HepG2 (cell line): ENCODE measurements around the gene PPFIA4. TPM values are rescaled to one million over a fixed set of nuclear protein-coding genes. Genes with fewer than 3 reads are reported as not detected.

Experiments used
- ATAC-seq: fragments of 200-7000 bp; cut with Tn5 transposase; 3 replicates; pipeline ENCODE4 v1.9.1; 2020; ENCODE audit warnings: mild to moderate bottlenecking, moderate library complexity
- BruUV-seq: library from RNA; stranded (reverse); fragments of 400-500 nt; replicated peaks from 2 replicates; lab custom pipeline; 2021; lab: Mats Ljungman, UMichigan
- CTCF ChIA-PET: fragments of 300-600 bp; formaldehyde crosslinking; extraction: SDS; loops from one replicate; lab custom pipeline; 2021; ENCODE audit warnings: low total read pairs, inconsistent platforms, low intra/inter-chr PET ratio; lab: Yijun Ruan, JAX
- POLR2A ChIA-PET: fragments of 350-600 bp; sonication (Branson Sonifier 250); formaldehyde crosslinking; loops from one replicate; lab custom pipeline; 2020; ENCODE audit warnings: antibody characterized with exemption, inconsistent platforms; lab: Yijun Ruan, JAX
- DNase-seq: peaks from one replicate; pipeline ENCODE4 v3.0.0-alpha.2; 2015; ENCODE audit warnings: low spot score
- FAIRE-seq: peaks from 3 replicates; lab custom pipeline; 2011; peaks lifted over from hg19 to GRCh38; lab: Jason Lieb, UNC
- H2AFZ ChIP-seq: one replicate; pipeline ENCODE4 v1.6.1; 2011; ENCODE audit warnings: low read length, inconsistent platforms
- H3K27ac ChIP-seq: fragments of 300-600 bp; 3 replicates; pipeline ENCODE4 v1.8.0; 2011; ENCODE audit warnings: mixed run types, mild to moderate bottlenecking, mixed read lengths, low read length, inconsistent platforms; ENCODE audit not compliant: insufficient read depth; ENCODE audit errors: extremely low read length
- H3K27me3 ChIP-seq, 2 experiments: fragments of 200-600 bp in 1 of 2; 2 replicates in 1 of 2; 3 replicates in 1 of 2; pipeline versions ENCODE4 v1.6.0 to v1.8.0; 2011; ENCODE audit warnings: low read length in 2 of 2, mild to moderate bottlenecking in 2 of 2, moderate library complexity in 2 of 2, inconsistent platforms in 1 of 2; ENCODE audit not compliant: insufficient read depth in 2 of 2, control insufficient read depth in 1 of 2
- H3K36me3 ChIP-seq, 2 experiments: fragments of 200-600 bp in 1 of 2; replicated peaks in 1 of 2; 2 replicates in 1 of 2; 3 replicates in 1 of 2; pipeline versions ENCODE4 v1.5.1 to v1.8.0; 2011; ENCODE audit warnings: low read length in 2 of 2, inconsistent platforms in 1 of 2; ENCODE audit not compliant: insufficient read depth in 2 of 2, control insufficient read depth in 1 of 2
- H3K4me1 ChIP-seq: 2 replicates; pipeline ENCODE4 v1.5.1; 2012; ENCODE audit warnings: low read length, inconsistent platforms; ENCODE audit not compliant: insufficient read depth
- H3K4me2 ChIP-seq: 2 replicates; pipeline ENCODE4 v1.6.0; 2011; ENCODE audit warnings: low read depth, low read length, inconsistent platforms
- H3K4me3 ChIP-seq, 3 experiments: fragments of 200-600 bp in 1 of 3; sonication (generic), shearing (Covaris generic) in 1 of 3; replicated peaks in 1 of 3; 2 replicates each; pipeline ENCODE4 v1.5.1; 2011 to 2016; ENCODE audit warnings: low read length in 3 of 3, inconsistent platforms in 2 of 3, low read depth in 2 of 3, mild to moderate bottlenecking in 2 of 3, control low read depth in 1 of 3, mixed read lengths in 1 of 3; ENCODE audit not compliant: insufficient read depth in 1 of 3
- H3K79me2 ChIP-seq: one replicate; pipeline ENCODE4 v1.6.1; 2011; ENCODE audit warnings: low read length, inconsistent platforms; ENCODE audit not compliant: insufficient read depth
- H3K9ac ChIP-seq: 2 replicates; pipeline ENCODE4 v1.6.0; 2011; ENCODE audit warnings: mild to moderate bottlenecking, low read depth, low read length, inconsistent platforms; ENCODE audit not compliant: insufficient read depth
- H3K9me3 ChIP-seq: 2 replicates; pipeline ENCODE4 v1.5.1; 2012; ENCODE audit warnings: mild to moderate bottlenecking, low read length
- H4K20me1 ChIP-seq: 2 replicates; pipeline ENCODE4 v1.6.0; 2011; ENCODE audit warnings: inconsistent platforms, mild to moderate bottlenecking, low read length, moderate library complexity; ENCODE audit not compliant: insufficient read depth
- CBFB ChIP-seq: sonication (generic); formaldehyde crosslinking; IDR thresholded peaks from 2 replicates; pipeline ENCODE4 v1.4.0; 2020; ENCODE audit warnings: missing genetic modification reagents
- FOXA1 ChIP-seq, 2 experiments: fragments of 450-650 bp in 1 of 2; sonication (generic) in 1 of 2; formaldehyde crosslinking in 1 of 2; IDR thresholded peaks; 2 replicates each; pipeline versions ENCODE4 v1.4.0 to v1.6.1; 2016 to 2020; ENCODE audit warnings: missing genetic modification reagents in 1 of 2
- FOXJ3 ChIP-seq: sonication (generic); formaldehyde crosslinking; IDR thresholded peaks from 2 replicates; pipeline ENCODE4 v1.4.0; 2020; ENCODE audit warnings: missing genetic modification reagents, mild to moderate bottlenecking, borderline replicate concordance
- FOXO1 ChIP-seq: sonication (generic); formaldehyde crosslinking; IDR thresholded peaks from 2 replicates; pipeline ENCODE4 v1.4.0; 2020; ENCODE audit warnings: missing genetic modification reagents
- GABPB1 ChIP-seq: IDR thresholded peaks from 2 replicates; pipeline ENCODE4 v1.6.1; 2016; ENCODE audit warnings: mild to moderate bottlenecking, missing genetic modification reagents, moderate library complexity, missing compliant biosample characterization
- GATAD1 ChIP-seq: IDR thresholded peaks from 2 replicates; pipeline ENCODE4 v1.6.1; 2016; ENCODE audit warnings: missing genetic modification reagents, missing compliant biosample characterization
- MBNL3 ChIP-seq: fragments of 250-450 bp; sonication (Bioruptor Pico); conservative IDR thresholded peaks from 2 replicates; pipeline ENCODE4 v1.8.0; 2022; ENCODE audit warnings: mild to moderate bottlenecking, inconsistent platforms
- NFIC ChIP-seq: IDR thresholded peaks from 2 replicates; pipeline ENCODE4 v1.6.1; 2012; ENCODE audit warnings: mild to moderate bottlenecking, low read length, inconsistent platforms
- RAD21 ChIP-seq: fragments of 450-650 bp; formaldehyde crosslinking; IDR thresholded peaks from 2 replicates; pipeline ENCODE4 v1.5.0; 2020; ENCODE audit warnings: mild to moderate bottlenecking
- SMC3 ChIP-seq: IDR thresholded peaks from 2 replicates; pipeline ENCODE4 v1.6.1; 2011; ENCODE audit warnings: low read length, improper control_type of control experiment
- SRF ChIP-seq: IDR thresholded peaks from 2 replicates; pipeline ENCODE4 v1.6.1; 2011; ENCODE audit warnings: mild to moderate bottlenecking, low read depth, low read length, moderate library complexity
- ZNF607 ChIP-seq: sonication (generic); formaldehyde crosslinking; IDR thresholded peaks from 2 replicates; pipeline ENCODE4 v1.5.1; 2020; ENCODE audit warnings: missing genetic modification reagents, mild to moderate bottlenecking, borderline replicate concordance
- ZNF768 ChIP-seq: sonication (generic); formaldehyde crosslinking; IDR thresholded peaks from 2 replicates; pipeline ENCODE4 v1.4.0; 2020; ENCODE audit warnings: missing genetic modification reagents
- ZNF816 ChIP-seq: sonication (generic); formaldehyde crosslinking; IDR thresholded peaks from 2 replicates; pipeline ENCODE4 v1.8.0; 2022; ENCODE audit warnings: missing genetic modification reagents, mild to moderate bottlenecking, borderline replicate concordance
- ZSCAN12 ChIP-seq: sonication (generic); formaldehyde crosslinking; IDR thresholded peaks from 2 replicates; pipeline ENCODE4 v1.9.0; 2021; ENCODE audit warnings: mild to moderate bottlenecking, missing genetic modification reagents
- WGBS: methylation state at CpG from one replicate; pipeline ENCODE4 v1.1.6; 2017; ENCODE audit warnings: low lambda C conversion rate; 5-methylcytosine and 5-hydroxymethylcytosine counted together
- in situ Hi-C: cut with HindIII; loops from 2 replicates; pipeline ENCODE4 v1.10.0; 2017; ENCODE audit warnings: low pct_unique_long_range_greater_than_20kb; ENCODE audit not compliant: extremely low pct_ligation_motif_present
- intact Hi-C: fragments of 100-400 bp; cut with micrococcal nuclease; formaldehyde crosslinking; loops from one replicate; pipeline ENCODE4 v1.10.0; 2022; ENCODE audit not compliant: unreplicated experiment
- polyA plus RNA-seq, 8 experiments: library from polyadenylated mRNA; depleted of rRNA in 3 of 8; stranded (reverse) in 7 of 8; unstranded in 1 of 8; fragments of >200 nt; fragmentation: Illumina TruSeq in 4 of 8; extraction: Trizol in 4 of 8; gene quantifications; 2 replicates each; pipeline versions ENCODE4 v1.2.1 to v1.2.3, GENCODE V29; 2011 to 2016; ENCODE audit warnings: low read depth in 4 of 8, missing spikeins in 1 of 8, mixed read lengths in 1 of 8; ENCODE audit not compliant: insufficient read depth in 1 of 8
- total RNA-seq, 5 experiments: library from RNA; depleted of rRNA; stranded (reverse); fragments of >200 nt; fragmentation: Illumina TruSeq; extraction: Trizol; gene quantifications; 2 replicates each; pipeline ENCODE4 v1.2.3, GENCODE V29; 2016; ENCODE audit warnings: low read depth in 1 of 5
- TF ChIP-seq, protein P1 (sequence below): sonication (generic); formaldehyde crosslinking; IDR thresholded peaks from 2 replicates; pipeline ENCODE4 v1.9.0; 2022; ENCODE audit warnings: missing genetic modification reagents, mild to moderate bottlenecking, borderline replicate concordance
- TF ChIP-seq, protein P2 (sequence below): sonication (generic); formaldehyde crosslinking; IDR thresholded peaks from 2 replicates; pipeline ENCODE4 v1.5.0; 2020; ENCODE audit warnings: mild to moderate bottlenecking, missing genetic modification reagents, moderate library complexity
- TF ChIP-seq, protein P3 (sequence below): sonication (generic); formaldehyde crosslinking; IDR thresholded peaks from 2 replicates; pipeline ENCODE4 v1.4.0; 2020; ENCODE audit warnings: missing genetic modification reagents

Gene PPFIA4
- total and polyA plus RNA-seq, 2 of the 13 experiments (the other 11 are each of a cell fraction or from before 2014, with no cell fraction given), result 6.4 TPM; not detected in 1

DNA sequence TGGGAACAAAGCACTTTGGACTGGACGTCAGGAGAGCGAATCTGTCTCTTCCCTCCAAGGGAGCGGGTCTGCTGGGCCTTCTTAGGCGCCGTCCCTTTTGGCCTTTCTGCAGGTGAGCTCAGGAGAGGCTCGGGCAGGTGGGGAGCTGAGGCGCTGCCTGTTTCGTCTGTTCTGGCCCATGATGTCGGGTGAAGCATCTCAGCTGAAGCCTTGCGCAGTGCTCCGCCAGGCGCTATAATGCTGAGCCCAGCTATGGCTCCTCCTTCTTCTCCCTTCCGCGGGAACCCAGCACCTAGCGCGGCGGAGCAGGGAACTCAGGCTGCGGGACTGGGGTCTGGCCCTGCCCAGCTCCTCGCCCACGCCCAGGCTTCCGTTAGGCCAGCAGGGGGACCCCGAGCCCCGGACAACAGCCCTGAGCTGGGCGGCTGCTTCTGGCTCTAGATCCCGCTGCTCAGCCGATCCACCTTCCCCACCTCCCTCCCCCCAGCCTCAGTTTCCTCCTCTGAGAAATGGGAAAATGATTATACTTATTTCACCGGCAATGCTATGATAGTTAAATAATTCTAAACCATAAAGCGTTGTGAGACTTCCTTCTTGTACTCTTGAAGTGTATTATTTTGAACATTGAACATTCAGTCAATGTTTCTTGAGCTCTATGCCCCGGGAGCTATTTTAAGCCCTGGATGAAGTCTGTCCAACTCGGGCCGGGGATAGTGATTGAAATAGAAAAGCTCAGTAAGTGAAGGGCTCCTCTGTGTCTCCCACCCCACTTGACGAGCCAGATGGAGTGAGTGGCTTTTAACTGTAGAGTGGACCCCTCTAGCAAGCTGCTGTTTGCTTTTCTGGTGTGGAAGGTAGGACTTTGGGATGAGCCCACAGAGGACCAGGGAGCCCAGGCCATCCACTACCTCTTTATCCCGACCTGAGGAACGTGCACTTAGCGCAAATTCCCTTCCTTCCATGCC is 91.6 kb downstream of the PPFIA4 start:
- intact Hi-C loops (loop anchor here (1.0 to 2.0 kb wide), 2 partner anchors 98 to 151 kb away; no protein-coding TSS in a partner anchor), in situ Hi-C loops (loop anchor here (5.0 kb wide), 2 partner anchors 54 to 99 kb away; no protein-coding TSS in a partner anchor)
- WGBS, result 18% methylated on average over 18 of the region's 35 CpGs
- FAIRE-seq (peak; percentile 18), DNase-seq (peak; percentile 30), ATAC-seq (peak; percentile 99)
- H2AFZ ChIP-seq, result no peak overlapping the region
- H3K4me1 ChIP-seq, result no peaks in the 10 kb centered on the region
- H3K4me2 ChIP-seq, result no peak overlapping the region
- no TSS peak for BruUV-seq
- H3K9me3 ChIP-seq, result no peaks in the 10 kb centered on the region
- no peaks in the 10 kb centered on the region for H3K36me3 ChIP-seq
- POLR2A ChIA-PET, result no interaction called here
- no peaks in the 10 kb centered on the region for H3K79me2 ChIP-seq
- no peak overlapping the region for H3K9ac ChIP-seq
- no peak overlapping the region; a peak in 1 of 6 replicates for H3K4me3 ChIP-seq
- no peaks in the 10 kb centered on the region for H4K20me1 ChIP-seq
- CTCF ChIA-PET, result interaction anchor here (0.9 to 2.2 kb wide), 3 partner anchors 98 to 151 kb away, joined by 3 to 17 read pairs (median 9); no protein-coding TSS in a partner anchor
- H3K27me3 ChIP-seq, result peaks cover 1 to 21% of the 10 kb centered on the region in 2 experiments; a peak in 3 of 5 replicates
- H3K27ac ChIP-seq, result no peak overlapping the region
- no peak for TF ChIP-seq GATAD1 (CRISPR knock-in tag)
- TF ChIP-seq, protein P1, sequence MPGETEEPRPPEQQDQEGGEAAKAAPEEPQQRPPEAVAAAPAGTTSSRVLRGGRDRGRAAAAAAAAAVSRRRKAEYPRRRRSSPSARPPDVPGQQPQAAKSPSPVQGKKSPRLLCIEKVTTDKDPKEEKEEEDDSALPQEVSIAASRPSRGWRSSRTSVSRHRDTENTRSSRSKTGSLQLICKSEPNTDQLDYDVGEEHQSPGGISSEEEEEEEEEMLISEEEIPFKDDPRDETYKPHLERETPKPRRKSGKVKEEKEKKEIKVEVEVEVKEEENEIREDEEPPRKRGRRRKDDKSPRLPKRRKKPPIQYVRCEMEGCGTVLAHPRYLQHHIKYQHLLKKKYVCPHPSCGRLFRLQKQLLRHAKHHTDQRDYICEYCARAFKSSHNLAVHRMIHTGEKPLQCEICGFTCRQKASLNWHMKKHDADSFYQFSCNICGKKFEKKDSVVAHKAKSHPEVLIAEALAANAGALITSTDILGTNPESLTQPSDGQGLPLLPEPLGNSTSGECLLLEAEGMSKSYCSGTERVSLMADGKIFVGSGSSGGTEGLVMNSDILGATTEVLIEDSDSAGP (CRISPR knock-in tag), result peak; percentile 21; the same call in 1 of the 2 replicates
- peak; percentile 30; the same call in 1 of the 2 replicates for TF ChIP-seq SMC3
- TF ChIP-seq MBNL3, result no peak
- TF ChIP-seq FOXO1 (CRISPR knock-in tag), result 0 out of 2 replicates have a peak, but pooled peaks have one; percentile 11
- TF ChIP-seq ZNF816 (CRISPR knock-in tag), result no peak
- TF ChIP-seq, protein P2, sequence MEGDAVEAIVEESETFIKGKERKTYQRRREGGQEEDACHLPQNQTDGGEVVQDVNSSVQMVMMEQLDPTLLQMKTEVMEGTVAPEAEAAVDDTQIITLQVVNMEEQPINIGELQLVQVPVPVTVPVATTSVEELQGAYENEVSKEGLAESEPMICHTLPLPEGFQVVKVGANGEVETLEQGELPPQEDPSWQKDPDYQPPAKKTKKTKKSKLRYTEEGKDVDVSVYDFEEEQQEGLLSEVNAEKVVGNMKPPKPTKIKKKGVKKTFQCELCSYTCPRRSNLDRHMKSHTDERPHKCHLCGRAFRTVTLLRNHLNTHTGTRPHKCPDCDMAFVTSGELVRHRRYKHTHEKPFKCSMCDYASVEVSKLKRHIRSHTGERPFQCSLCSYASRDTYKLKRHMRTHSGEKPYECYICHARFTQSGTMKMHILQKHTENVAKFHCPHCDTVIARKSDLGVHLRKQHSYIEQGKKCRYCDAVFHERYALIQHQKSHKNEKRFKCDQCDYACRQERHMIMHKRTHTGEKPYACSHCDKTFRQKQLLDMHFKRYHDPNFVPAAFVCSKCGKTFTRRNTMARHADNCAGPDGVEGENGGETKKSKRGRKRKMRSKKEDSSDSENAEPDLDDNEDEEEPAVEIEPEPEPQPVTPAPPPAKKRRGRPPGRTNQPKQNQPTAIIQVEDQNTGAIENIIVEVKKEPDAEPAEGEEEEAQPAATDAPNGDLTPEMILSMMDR (CRISPR knock-in tag), result peak; percentile 91
- TF ChIP-seq CBFB (CRISPR knock-in tag), result no peak
- peak; percentile 40; the same call in 1 of the 2 replicates for TF ChIP-seq ZNF768 (CRISPR knock-in tag)
- no peak for TF ChIP-seq ZSCAN12 (CRISPR knock-in tag)
- TF ChIP-seq SRF, result no peak
- no peak for TF ChIP-seq ZNF607
- no peak for TF ChIP-seq FOXA1 (IDR thresholded peaks at IDR 0.05)
- TF ChIP-seq FOXA1 (CRISPR knock-in tag; IDR thresholded peaks at IDR 0.05), result no peak
- TF ChIP-seq, protein P3, sequence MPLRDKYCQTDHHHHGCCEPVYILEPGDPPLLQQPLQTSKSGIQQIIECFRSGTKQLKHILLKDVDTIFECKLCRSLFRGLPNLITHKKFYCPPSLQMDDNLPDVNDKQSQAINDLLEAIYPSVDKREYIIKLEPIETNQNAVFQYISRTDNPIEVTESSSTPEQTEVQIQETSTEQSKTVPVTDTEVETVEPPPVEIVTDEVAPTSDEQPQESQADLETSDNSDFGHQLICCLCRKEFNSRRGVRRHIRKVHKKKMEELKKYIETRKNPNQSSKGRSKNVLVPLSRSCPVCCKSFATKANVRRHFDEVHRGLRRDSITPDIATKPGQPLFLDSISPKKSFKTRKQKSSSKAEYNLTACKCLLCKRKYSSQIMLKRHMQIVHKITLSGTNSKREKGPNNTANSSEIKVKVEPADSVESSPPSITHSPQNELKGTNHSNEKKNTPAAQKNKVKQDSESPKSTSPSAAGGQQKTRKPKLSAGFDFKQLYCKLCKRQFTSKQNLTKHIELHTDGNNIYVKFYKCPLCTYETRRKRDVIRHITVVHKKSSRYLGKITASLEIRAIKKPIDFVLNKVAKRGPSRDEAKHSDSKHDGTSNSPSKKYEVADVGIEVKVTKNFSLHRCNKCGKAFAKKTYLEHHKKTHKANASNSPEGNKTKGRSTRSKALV (CRISPR knock-in tag), result no peak
- TF ChIP-seq GABPB1 (CRISPR knock-in tag), result peak; percentile 46; the same call in 1 of the 2 replicates
- TF ChIP-seq NFIC, result no peak
- TF ChIP-seq RAD21, result peak; percentile 84
- TF ChIP-seq FOXJ3, result no peak
